Activated naive CD4-positive, alpha-beta T cell treated with anti-CD3 and anti-CD28 coated beads, Interleukin-2, amount 10 ng/mL, durations not matched to agents 7 days and 5 days (primary cell): ENCODE results near the gene BSDC1.
A peak's percentile ranks its signal among the peaks of the same experiment; 100 is the strongest.
"Not testable (repeated sequence)": the region's sequence is repeated elsewhere in the genome, so short reads cannot be mapped to it uniquely, and the experiment has no call there.

Source experiments
- CTCF ChIA-PET: fragments of 350-600 bp; sonication (Branson Sonifier 250); formaldehyde crosslinking; loops from one replicate; lab custom pipeline; 2021; ENCODE audit warnings: antibody characterized with exemption; lab: Charles Lee
- DNase-seq: peaks from one replicate; pipeline ENCODE4 v3.0.0-alpha.2; 2020
- H3K27ac Mint-ChIP-seq: one replicate; pipeline ENCODE4 v1.8.0; 2021; ENCODE audit warnings: mild to moderate bottlenecking, moderate library complexity, mixed read lengths
- H3K27me3 Mint-ChIP-seq: one replicate; pipeline ENCODE4 v1.8.0; 2021; ENCODE audit warnings: mild to moderate bottlenecking, mixed read lengths
- H3K36me3 Mint-ChIP-seq: one replicate; pipeline ENCODE4 v1.8.0; 2021; ENCODE audit warnings: mixed read lengths
- H3K4me1 Mint-ChIP-seq: one replicate; pipeline ENCODE4 v1.8.0; 2021; ENCODE audit warnings: mixed read lengths
- H3K4me3 Mint-ChIP-seq: one replicate; pipeline ENCODE4 v1.8.0; 2021; ENCODE audit warnings: mild to moderate bottlenecking, moderate library complexity, mixed read lengths
- H3K9me3 Mint-ChIP-seq: one replicate; pipeline ENCODE4 v1.8.0; 2021; ENCODE audit warnings: mixed read lengths

The BSDC1 gene

GRCh38 chr1:32406629-32407111 is 12.4 kb upstream of the BSDC1 start:
- H3K36me3 Mint-ChIP-seq = no peaks in the 10 kb centered on the region
- no peaks in the 10 kb centered on the region for H3K4me1 Mint-ChIP-seq
- CTCF ChIA-PET = interaction anchor here (1.8 kb wide), 1 partner anchor 13 kb away, joined by 5 read pairs; the partner anchor contains the start of gene BSDC1
- no peaks in the 10 kb centered on the region for H3K9me3 Mint-ChIP-seq
- no peak overlapping the region for H3K27ac Mint-ChIP-seq
- DNase-seq = no peak
- peaks cover 6% of the 10 kb centered on the region for H3K27me3 Mint-ChIP-seq
- H3K4me3 Mint-ChIP-seq = no peak overlapping the region

- DNase-seq = no peak
- Mint-ChIP-seq H3K9me3 (no peaks in the 10 kb centered on the region), H3K36me3 (no peaks in the 10 kb centered on the region), H3K4me3 (no peak overlapping the region), H3K27me3 (peaks cover 9% of the 10 kb centered on the region), H3K4me1 (no peaks in the 10 kb centered on the region), H3K27ac (no peak overlapping the region)
- CTCF ChIA-PET = interaction anchor here (1.8 kb wide), 1 partner anchor 12 kb away, joined by 5 read pairs; the partner anchor contains the start of gene BSDC1
Measured at GRCh38 chr1:32405672-32406467, 11.6 kb upstream of the BSDC1 start.

- Mint-ChIP-seq H3K4me1 (no peaks in the 10 kb centered on the region), H3K27me3 (peaks cover 11% of the 10 kb centered on the region), H3K9me3 (no peaks in the 10 kb centered on the region), H3K4me3 (no peak overlapping the region), H3K36me3 (no peaks in the 10 kb centered on the region), H3K27ac (no peak overlapping the region)
- DNase-seq = no peak
- CTCF ChIA-PET = interaction anchor here (0.7 to 1.8 kb wide), 2 partner anchors 11 to 615 kb away, joined by 3 to 5 read pairs; partner anchors contain the start of gene BSDC1
Measured at GRCh38 chr1:32404946-32405345, 10.7 kb upstream of the BSDC1 start.

GRCh38 chr1:32400876-32401631 is 6.8 kb upstream of the BSDC1 start:
- DNase-seq = peak; percentile 69
- Mint-ChIP-seq H3K9me3 (no peaks in the 10 kb centered on the region), H3K4me3 (no peak overlapping the region), H3K27ac (no peak overlapping the region), H3K36me3 (no peaks in the 10 kb centered on the region), H3K4me1 (no peaks in the 10 kb centered on the region), H3K27me3 (peaks cover 17% of the 10 kb centered on the region)
- CTCF ChIA-PET = interaction anchor here (0.6 to 5.3 kb wide), 21 partner anchors 9 to 492 kb away, joined by 3 to 55 read pairs (median 3); no protein-coding TSS in a partner anchor

- H3K9me3 Mint-ChIP-seq = no peaks in the 10 kb centered on the region
- H3K4me1 Mint-ChIP-seq = peaks cover 4% of the 10 kb centered on the region
- no peak overlapping the region for H3K4me3 Mint-ChIP-seq
- no peak overlapping the region for H3K27ac Mint-ChIP-seq
- H3K27me3 Mint-ChIP-seq = peaks cover 17% of the 10 kb centered on the region
- no peak for DNase-seq
- H3K36me3 Mint-ChIP-seq = no peaks in the 10 kb centered on the region
- CTCF ChIA-PET = interaction anchor here (0.6 to 5.3 kb wide), 9 partner anchors 14 to 551 kb away, joined by 3 to 55 read pairs (median 4); no protein-coding TSS in a partner anchor
Measured at GRCh38 chr1:32399843-32400242, 5.6 kb upstream of the BSDC1 start.

- H3K9me3 Mint-ChIP-seq = no peaks in the 10 kb centered on the region
Measured at GRCh38 chr1:32398401-32398800, 4.2 kb upstream of the BSDC1 start.

GRCh38 chr1:32396524-32396923 is 2.3 kb upstream of the BSDC1 start:
- DNase-seq, H3K9me3 Mint-ChIP-seq, CTCF ChIA-PET, H3K27ac Mint-ChIP-seq, H3K36me3 Mint-ChIP-seq, H3K4me3 Mint-ChIP-seq: not testable (repeated sequence)
- H3K27me3 Mint-ChIP-seq = peaks cover 17% of the 10 kb centered on the region
- H3K4me1 Mint-ChIP-seq = peaks cover 29% of the 10 kb centered on the region

More at GRCh38 chr1:32398401-32398800, 4.2 kb upstream of the BSDC1 start:
- peaks cover 2% of the 10 kb centered on the region for H3K36me3 Mint-ChIP-seq
- peaks cover 17% of the 10 kb centered on the region for H3K4me1 Mint-ChIP-seq
- CTCF ChIA-PET = interaction anchor here (0.8 to 5.3 kb wide), 3 partner anchors 8 to 178 kb away, joined by 4 to 55 read pairs (median 4); no protein-coding TSS in a partner anchor
- H3K4me3 Mint-ChIP-seq = no peak overlapping the region
- H3K27me3 Mint-ChIP-seq = peaks cover 17% of the 10 kb centered on the region
- DNase-seq = no peak
- H3K27ac Mint-ChIP-seq = no peak overlapping the region

- H3K9me3 Mint-ChIP-seq = no peaks in the 10 kb centered on the region
- DNase-seq = no peak
- H3K36me3 Mint-ChIP-seq = peaks cover 4% of the 10 kb centered on the region
- CTCF ChIA-PET = interaction anchor here (0.7 to 1.8 kb wide), 4 partner anchors 8 to 187 kb away, joined by 3 to 9 read pairs (median 3); partner anchors contain the start of gene DCDC2B
- peaks cover 12% of the 10 kb centered on the region for H3K27me3 Mint-ChIP-seq
- peak overlapping the region; percentile 99 for H3K4me3 Mint-ChIP-seq
- peaks cover 29% of the 10 kb centered on the region for H3K4me1 Mint-ChIP-seq
- H3K27ac Mint-ChIP-seq = peak overlapping the region; percentile 97
Measured at GRCh38 chr1:32394890-32395432, 720 bp upstream of the BSDC1 start.

GRCh38 chr1:32393832-32394140 is 455 bp downstream of the BSDC1 start:
- Mint-ChIP-seq H3K27me3 (peaks cover 9% of the 10 kb centered on the region), H3K4me1 (peaks cover 29% of the 10 kb centered on the region)
- no peak for DNase-seq

GRCh38 chr1:32393136-32393535 is 1.1 kb downstream of the BSDC1 start:
- Mint-ChIP-seq H3K4me3 (peak overlapping the region; percentile 99), H3K36me3 (peaks cover 4% of the 10 kb centered on the region), H3K9me3 (no peaks in the 10 kb centered on the region), H3K27ac (peak overlapping the region; percentile 97), H3K4me1 (peaks cover 29% of the 10 kb centered on the region), H3K27me3 (peaks cover 6% of the 10 kb centered on the region)
- DNase-seq = no peak
- CTCF ChIA-PET = no interaction called here

More at GRCh38 chr1:32393832-32394140, 455 bp downstream of the BSDC1 start:
- H3K36me3 Mint-ChIP-seq = peaks cover 4% of the 10 kb centered on the region
- peak overlapping the region; percentile 99 for H3K4me3 Mint-ChIP-seq
- CTCF ChIA-PET = interaction anchor here (0.9 to 1.8 kb wide), 3 partner anchors 12 to 178 kb away, joined by 3 to 9 read pairs (median 5); no protein-coding TSS in a partner anchor
- no peaks in the 10 kb centered on the region for H3K9me3 Mint-ChIP-seq
- peak overlapping the region; percentile 97 for H3K27ac Mint-ChIP-seq

- CTCF ChIA-PET = interaction anchor here (0.9 kb wide), 1 partner anchor 8 kb away, joined by 3 read pairs; no protein-coding TSS in a partner anchor
- no peak for DNase-seq
- H3K27me3 Mint-ChIP-seq = peaks cover 4% of the 10 kb centered on the region
- peak overlapping the region; percentile 16 for H3K27ac Mint-ChIP-seq
- peak overlapping the region; percentile 9 for H3K4me3 Mint-ChIP-seq
- peaks cover 9% of the 10 kb centered on the region for H3K36me3 Mint-ChIP-seq
- no peaks in the 10 kb centered on the region for H3K9me3 Mint-ChIP-seq
- H3K4me1 Mint-ChIP-seq = peaks cover 33% of the 10 kb centered on the region
Measured at GRCh38 chr1:32392325-32392724, 1.9 kb downstream of the BSDC1 start.

GRCh38 chr1:32390904-32391870 is 3.1 kb downstream of the BSDC1 start:
- Mint-ChIP-seq H3K36me3 (peaks cover 17% of the 10 kb centered on the region), H3K9me3 (no peaks in the 10 kb centered on the region), H3K27ac (no peak overlapping the region), H3K4me1 (peaks cover 40% of the 10 kb centered on the region), H3K27me3 (no peaks in the 10 kb centered on the region), H3K4me3 (no peak overlapping the region)
- CTCF ChIA-PET = interaction anchor here (0.6 to 1.5 kb wide), 3 partner anchors 8 to 9 kb away, joined by 3 to 4 read pairs (median 3); no protein-coding TSS in a partner anchor
- no peak for DNase-seq

GRCh38 chr1:32388641-32389040 is 5.6 kb downstream of the BSDC1 start:
- no peaks in the 10 kb centered on the region for H3K27me3 Mint-ChIP-seq
- H3K4me1 Mint-ChIP-seq = peaks cover 25% of the 10 kb centered on the region
- no peaks in the 10 kb centered on the region for H3K9me3 Mint-ChIP-seq
- H3K36me3 Mint-ChIP-seq = peaks cover 22% of the 10 kb centered on the region
- H3K27ac Mint-ChIP-seq = no peak overlapping the region
- CTCF ChIA-PET = no interaction called here
- H3K4me3 Mint-ChIP-seq = no peak overlapping the region
- DNase-seq = no peak
